ENCODE data around the gene CRIP2. TPM values are rescaled to one million over a fixed set of nuclear protein-coding genes. Genes with fewer than 3 reads are reported as not detected.

CRIP2 gene
- total RNA-seq, 3 donors from 2014 or later: 0.90 to 1.4 (median 0.91) TPM

DNA sequence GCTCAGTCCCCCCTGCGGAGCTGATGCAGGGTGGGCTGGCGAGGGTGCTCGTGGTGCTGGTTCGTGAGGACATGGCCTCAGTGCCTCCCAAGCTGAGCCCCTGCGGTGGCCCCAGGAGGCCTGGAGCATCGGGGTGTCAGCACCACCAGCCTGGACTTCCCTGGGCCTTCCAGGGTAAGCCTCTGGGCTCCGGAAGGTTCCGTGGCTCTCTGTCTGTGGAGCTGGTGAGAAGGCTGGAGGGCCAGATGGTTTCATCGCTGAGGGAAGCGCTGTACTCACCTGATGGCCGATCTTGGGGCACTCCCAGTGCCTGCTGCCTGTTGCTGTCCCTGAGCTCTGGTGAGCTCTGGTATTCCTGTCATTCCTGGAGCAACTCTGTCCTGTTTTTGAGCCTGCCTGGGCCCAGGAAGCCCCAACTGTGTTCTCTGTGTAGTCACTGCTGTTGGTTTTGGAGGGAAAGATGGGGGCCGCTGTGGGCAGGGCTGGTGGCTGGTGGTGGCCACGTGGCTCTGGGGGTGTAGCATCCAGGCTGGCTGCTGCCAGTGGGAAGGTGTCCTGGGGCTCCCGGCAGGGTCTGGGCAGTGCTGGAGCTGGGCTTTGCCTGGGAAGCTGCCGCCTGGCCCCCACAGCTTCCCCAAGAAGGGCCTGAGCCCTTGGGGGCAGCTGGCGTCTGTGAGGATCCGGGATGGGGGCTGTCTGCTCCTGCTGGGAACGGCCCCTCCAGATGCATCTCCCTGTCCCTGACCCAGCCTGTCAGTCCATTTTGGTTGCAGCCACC lies 36.7 kb upstream of the CRIP2 start:
- no peaks in the 10 kb centered on the region for H3K9me3 Mint-ChIP-seq
- no peak for ATAC-seq

DNA sequence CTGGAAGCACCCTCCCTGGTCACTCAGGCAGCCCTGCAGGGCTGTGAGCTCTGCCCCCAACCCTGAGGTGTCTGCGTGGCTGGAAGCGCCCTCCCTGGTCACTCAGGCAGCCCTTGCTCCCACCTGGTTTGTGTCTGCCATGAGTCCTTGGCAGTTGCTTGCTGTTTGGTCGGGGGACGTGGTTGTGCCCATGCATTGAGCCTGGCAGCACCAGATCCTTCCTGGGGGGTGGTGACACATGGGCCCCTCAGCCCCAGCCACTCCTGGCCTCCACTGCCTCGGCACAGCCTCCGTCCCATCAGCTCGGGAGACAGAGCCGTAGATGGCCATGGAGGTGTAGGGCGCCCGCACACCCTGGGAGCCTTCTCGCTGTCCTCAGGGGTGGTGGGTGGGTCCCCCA lies 35.4 kb upstream of the CRIP2 start:
- Mint-ChIP-seq H3K36me3 (ENCODE audit: insufficient read depth) (peaks cover 3% of the 10 kb centered on the region), H3K4me3 (no peak overlapping the region), H3K27me3 (ENCODE audit: low read depth) (no peaks in the 10 kb centered on the region), H3K4me1 (ENCODE audit: low read depth) (peaks cover 8% of the 10 kb centered on the region), H3K9me3 (no peaks in the 10 kb centered on the region)
- DNase-seq: no peak
- no peak for ATAC-seq

More for the DNA sequence above, 36.7 kb upstream of the CRIP2 start:
- no peak for DNase-seq
- Mint-ChIP-seq H3K4me3 (no peak overlapping the region), H3K36me3 (ENCODE audit: insufficient read depth) (peaks cover 3% of the 10 kb centered on the region), H3K27me3 (ENCODE audit: low read depth) (no peaks in the 10 kb centered on the region), H3K4me1 (ENCODE audit: low read depth) (peaks cover 8% of the 10 kb centered on the region)

DNA sequence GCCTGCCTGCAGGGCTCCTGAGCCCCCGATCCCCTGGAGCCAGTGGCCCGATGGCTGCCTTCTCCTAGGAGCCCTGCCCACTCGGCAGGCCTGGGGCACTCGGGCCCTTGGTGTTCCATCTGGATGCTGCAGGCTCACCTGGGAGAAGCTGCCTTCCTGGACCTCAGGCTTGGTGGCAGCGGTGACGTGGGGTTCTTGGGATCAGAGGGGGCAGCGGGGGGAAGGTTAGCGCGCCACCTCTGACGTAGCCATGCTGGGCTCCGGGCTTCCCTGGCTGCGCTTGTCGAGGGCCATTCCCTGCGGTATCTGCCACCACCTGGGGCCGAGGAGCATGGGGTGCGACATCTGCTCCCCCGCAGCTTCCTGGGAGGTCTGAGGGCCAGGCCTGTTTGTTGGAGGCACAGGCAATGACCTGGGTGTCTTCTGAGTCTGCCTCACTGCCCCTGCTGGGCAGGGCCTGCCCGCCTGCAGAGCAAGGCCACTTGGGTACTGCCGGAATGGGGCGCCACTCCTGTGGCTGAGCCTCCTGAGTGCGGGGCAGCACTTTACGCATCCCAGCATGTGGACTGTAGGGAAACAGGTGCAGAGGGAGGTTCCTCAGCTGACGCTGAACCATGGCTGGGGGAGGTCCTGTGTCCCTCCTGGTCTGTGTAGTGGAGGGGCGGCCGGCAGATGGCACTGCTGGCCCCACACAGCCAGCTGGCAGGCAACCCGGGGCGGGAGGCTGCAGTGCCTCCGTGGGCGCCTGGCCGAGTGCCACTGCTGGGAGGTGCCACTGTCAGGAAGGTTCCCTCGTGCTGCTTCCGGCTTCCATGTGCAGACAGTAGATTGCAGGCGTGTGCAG lies 34.7 kb upstream of the CRIP2 start:
- ATAC-seq (no peak), DNase-seq (no peak)
- Mint-ChIP-seq H3K4me3 (no peak overlapping the region), H3K4me1 (ENCODE audit: low read depth) (peaks cover 6% of the 10 kb centered on the region), H3K36me3 (ENCODE audit: insufficient read depth) (peaks cover 3% of the 10 kb centered on the region), H3K9me3 (no peaks in the 10 kb centered on the region), H3K27me3 (ENCODE audit: low read depth) (no peaks in the 10 kb centered on the region)

DNA sequence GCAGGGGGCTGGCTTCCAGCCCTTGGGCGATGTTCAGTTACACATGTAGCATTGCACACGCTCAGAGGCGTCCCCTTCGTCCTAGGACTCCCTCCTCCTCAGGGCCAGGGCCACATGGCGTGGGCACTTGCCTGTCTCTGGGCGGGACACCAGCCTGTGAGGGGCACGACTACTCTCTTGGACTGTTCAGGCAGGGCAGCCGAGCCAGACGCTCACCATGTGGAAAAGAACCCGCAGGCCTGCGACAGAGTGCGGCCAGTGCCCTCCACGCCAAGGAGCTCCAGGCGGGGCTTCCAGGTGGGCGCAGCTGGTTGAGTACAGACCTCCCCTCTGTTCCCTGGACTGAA lies 34.1 kb upstream of the CRIP2 start:
- H3K9me3 Mint-ChIP-seq: no peaks in the 10 kb centered on the region
- no peak for ATAC-seq
- H3K27me3 Mint-ChIP-seq (ENCODE audit: low read depth): no peaks in the 10 kb centered on the region
- H3K4me1 Mint-ChIP-seq (ENCODE audit: low read depth): peaks cover 3% of the 10 kb centered on the region
- peaks cover 3% of the 10 kb centered on the region for H3K36me3 Mint-ChIP-seq (ENCODE audit: insufficient read depth)
- no peak overlapping the region for H3K4me3 Mint-ChIP-seq
- no peak for DNase-seq

DNA sequence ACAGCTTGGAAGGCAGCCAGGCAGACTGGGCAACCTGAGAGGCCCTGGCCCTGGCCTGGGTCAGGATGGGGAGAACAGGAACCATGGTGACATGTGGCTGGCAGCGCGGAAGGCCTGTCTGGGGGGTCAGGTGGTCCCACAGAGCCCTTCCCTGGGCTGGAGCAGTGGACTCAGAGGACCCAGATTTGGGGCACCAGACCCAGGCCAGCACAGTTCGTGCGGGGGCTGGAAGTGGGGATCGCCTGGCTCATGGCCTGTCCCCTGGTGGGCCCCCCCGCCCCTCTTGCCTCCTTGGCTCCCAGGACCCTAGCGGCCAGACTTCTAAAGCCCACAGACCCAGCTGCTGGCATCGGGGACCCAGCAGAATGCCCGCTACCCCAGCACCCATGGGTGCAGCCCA lies 33.6 kb upstream of the CRIP2 start:
- no peaks in the 10 kb centered on the region for H3K9me3 Mint-ChIP-seq
- ATAC-seq: no peak
- peaks cover 3% of the 10 kb centered on the region for H3K36me3 Mint-ChIP-seq (ENCODE audit: insufficient read depth)
- DNase-seq: no peak
- H3K4me1 Mint-ChIP-seq (ENCODE audit: low read depth): peaks cover 2% of the 10 kb centered on the region
- no peak overlapping the region for H3K4me3 Mint-ChIP-seq
- H3K27me3 Mint-ChIP-seq (ENCODE audit: low read depth): no peaks in the 10 kb centered on the region

DNA sequence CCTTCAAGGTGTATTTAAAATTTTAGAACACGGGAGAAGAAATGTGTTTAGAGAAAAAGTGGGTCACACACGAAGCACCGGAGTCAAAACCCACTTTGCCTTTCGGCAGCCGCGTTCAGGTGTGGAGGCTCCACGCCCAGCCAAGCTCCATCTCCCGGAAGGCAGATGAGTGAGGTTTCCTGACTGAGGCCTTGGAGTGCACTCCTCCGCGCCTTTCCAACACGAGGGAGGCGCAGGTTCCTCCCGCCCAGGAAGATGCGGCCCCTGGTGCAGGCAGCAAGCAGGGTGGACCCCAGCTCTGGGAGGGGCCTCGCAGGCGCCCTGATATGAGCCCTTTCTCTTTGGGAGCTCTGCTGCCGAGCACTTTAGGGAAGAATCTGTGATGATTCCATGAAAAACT lies 32.5 kb upstream of the CRIP2 start:
- Mint-ChIP-seq H3K27me3 (ENCODE audit: low read depth) (no peaks in the 10 kb centered on the region), H3K9me3 (no peaks in the 10 kb centered on the region), H3K36me3 (ENCODE audit: insufficient read depth) (peaks cover 3% of the 10 kb centered on the region), H3K4me3 (no peak overlapping the region), H3K4me1 (ENCODE audit: low read depth) (no peaks in the 10 kb centered on the region)
- no peak for ATAC-seq
- no peak for DNase-seq

DNA sequence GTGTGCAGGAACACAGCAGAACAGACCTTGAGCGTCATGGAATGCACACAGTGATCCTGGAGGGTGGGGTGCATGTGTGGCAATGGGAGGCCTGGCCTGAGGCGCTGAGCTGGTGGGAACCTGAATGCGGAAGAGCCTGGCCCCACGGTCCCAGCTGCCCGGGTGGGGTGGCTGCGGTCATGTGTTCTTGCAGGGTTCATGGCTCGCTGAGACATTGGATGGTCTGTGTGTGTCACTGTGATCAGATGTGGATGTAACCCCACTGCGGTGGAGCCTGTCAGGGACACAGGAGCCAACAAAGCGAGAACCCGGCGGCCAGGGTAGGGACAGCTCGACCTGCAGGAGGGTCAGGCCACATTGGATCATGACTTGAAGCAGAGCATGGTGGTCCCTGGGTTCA lies 31.8 kb upstream of the CRIP2 start:
- Mint-ChIP-seq H3K4me3 (no peak overlapping the region), H3K9me3 (no peaks in the 10 kb centered on the region), H3K36me3 (ENCODE audit: insufficient read depth) (peaks cover 3% of the 10 kb centered on the region), H3K27me3 (ENCODE audit: low read depth) (no peaks in the 10 kb centered on the region), H3K4me1 (ENCODE audit: low read depth) (no peaks in the 10 kb centered on the region)
- ATAC-seq: no peak
- no peak for DNase-seq

DNA sequence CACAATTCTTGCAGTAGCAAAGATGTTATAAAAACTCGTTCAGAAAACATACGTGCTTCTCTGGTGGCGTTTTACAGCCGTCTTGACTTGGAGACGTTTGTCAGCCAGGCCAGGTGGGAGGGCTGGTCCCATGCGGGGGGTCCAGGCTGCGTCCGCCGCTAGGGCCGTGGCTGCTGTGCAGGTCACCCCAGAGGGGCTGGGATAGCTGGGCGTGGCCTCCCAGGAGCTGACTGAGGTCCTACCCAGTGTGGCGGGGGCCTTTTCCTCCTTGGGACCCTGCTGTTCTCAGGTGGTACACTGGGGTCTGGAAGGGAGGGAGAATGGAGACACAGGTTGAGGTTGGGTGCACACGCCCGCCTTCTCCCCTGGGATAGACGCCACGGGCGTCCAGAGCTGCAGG lies 29.8 kb upstream of the CRIP2 start:
- H3K9me3 Mint-ChIP-seq: no peaks in the 10 kb centered on the region

DNA sequence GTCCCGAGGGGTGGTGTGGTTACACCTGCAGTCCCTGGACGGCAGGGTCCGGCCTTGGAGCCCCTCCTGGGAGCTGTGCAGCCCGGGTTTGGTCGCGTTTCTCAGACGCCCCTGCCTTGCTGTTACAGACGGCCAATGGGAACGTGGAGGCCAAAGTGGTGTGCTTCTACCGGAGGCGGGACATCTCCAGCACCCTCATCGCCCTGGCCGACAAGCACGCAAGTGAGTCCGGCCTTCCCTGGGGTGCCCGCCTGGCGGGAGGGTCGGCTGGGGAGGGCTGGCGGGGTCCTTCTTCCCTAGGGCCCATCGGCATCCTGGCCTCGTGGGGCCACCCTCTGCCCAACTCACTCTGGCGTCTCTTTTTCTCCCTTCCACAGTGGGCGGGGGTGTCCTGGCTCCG lies 29.3 kb upstream of the CRIP2 start:
- H3K4me3 Mint-ChIP-seq: no peak overlapping the region
- ATAC-seq: no peak
- no peak for DNase-seq
- no peaks in the 10 kb centered on the region for H3K4me1 Mint-ChIP-seq (ENCODE audit: low read depth)
- no peaks in the 10 kb centered on the region for H3K27me3 Mint-ChIP-seq (ENCODE audit: low read depth)
- H3K36me3 Mint-ChIP-seq (ENCODE audit: insufficient read depth): peaks cover 3% of the 10 kb centered on the region
- no peaks in the 10 kb centered on the region for H3K9me3 Mint-ChIP-seq

More for the DNA sequence above, 29.8 kb upstream of the CRIP2 start:
- no peak for ATAC-seq
- no peaks in the 10 kb centered on the region for H3K27me3 Mint-ChIP-seq (ENCODE audit: low read depth)
- no peak overlapping the region for H3K4me3 Mint-ChIP-seq
- no peak for DNase-seq
- H3K36me3 Mint-ChIP-seq (ENCODE audit: insufficient read depth): peaks cover 3% of the 10 kb centered on the region
- no peaks in the 10 kb centered on the region for H3K4me1 Mint-ChIP-seq (ENCODE audit: low read depth)

DNA sequence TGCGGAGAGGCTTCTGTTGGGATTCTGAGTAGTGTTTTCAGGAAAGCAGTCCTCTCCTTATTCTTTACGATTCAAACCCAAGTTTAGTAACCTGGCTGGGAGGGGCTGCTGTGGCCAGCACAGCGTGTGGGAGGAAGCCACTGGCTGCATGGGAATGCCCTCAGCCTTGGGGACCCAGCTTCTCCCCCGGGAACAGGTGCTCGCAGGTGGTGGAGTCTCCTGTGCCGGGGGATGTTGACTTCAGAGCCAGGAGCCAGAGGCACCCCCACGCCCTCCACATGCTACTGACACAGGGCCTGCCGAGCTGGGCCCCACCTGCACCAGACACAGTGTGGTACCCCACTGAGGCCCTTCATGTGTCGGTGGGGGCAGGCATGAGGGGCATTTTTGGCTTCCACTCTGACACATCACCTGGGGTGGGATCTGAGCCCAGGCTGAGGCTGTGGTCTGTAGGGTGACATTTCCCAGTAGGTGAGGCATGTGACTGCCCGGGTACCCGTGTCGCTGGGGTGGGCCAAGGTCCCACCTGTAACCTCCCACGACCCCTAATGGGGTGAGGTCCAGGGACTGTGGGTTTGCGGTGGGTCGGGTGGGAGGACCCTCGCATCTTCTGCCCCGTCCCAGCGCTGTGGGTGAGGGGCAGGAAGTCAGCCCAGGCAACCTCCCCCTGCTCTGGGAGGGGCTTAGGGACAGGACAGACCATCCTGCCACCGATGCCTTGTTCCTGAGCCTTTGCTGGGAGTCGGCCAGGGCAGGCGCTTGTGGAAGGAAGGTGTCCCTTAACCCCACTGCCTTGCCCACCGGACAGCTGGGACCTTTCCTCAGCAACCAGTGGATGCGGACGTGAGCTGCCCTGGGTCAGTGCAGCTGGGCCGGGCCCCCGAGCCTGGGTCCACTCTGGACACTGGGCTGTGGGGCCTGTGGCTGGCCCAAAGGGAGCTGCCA lies 28.4 kb upstream of the CRIP2 start:
- H3K36me3 Mint-ChIP-seq (ENCODE audit: insufficient read depth): peaks cover 3% of the 10 kb centered on the region
- no peaks in the 10 kb centered on the region for H3K9me3 Mint-ChIP-seq
- no peaks in the 10 kb centered on the region for H3K27me3 Mint-ChIP-seq (ENCODE audit: low read depth)
- ATAC-seq (no peak), DNase-seq (no peak)
- no peaks in the 10 kb centered on the region for H3K4me1 Mint-ChIP-seq (ENCODE audit: low read depth)
- no peak overlapping the region for H3K4me3 Mint-ChIP-seq

DNA sequence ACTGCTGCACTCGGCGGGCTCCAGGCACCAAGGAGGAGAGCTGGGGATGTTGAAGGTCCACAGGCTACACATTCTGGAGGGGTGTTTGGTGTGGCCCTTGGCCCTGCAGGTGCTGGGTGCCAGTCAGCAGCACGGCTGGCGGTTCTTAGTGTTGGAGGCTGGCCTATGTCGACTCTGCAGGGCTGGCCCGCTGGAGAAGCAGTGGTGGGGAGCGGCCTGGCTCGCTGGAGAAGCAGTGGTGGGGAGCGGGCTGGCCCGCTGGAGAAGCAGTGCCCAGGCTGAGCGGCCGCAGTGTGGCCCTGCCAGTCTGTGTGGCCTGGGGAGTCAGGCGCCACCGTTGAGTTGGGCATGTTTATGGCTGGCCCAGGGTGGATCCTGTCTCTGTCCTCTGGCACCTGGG lies 27.6 kb upstream of the CRIP2 start:
- H3K9me3 Mint-ChIP-seq: no peaks in the 10 kb centered on the region
- H3K4me1 Mint-ChIP-seq (ENCODE audit: low read depth): no peaks in the 10 kb centered on the region
- no peak for ATAC-seq
- H3K27me3 Mint-ChIP-seq (ENCODE audit: low read depth): no peaks in the 10 kb centered on the region
- no peak for DNase-seq
- H3K36me3 Mint-ChIP-seq (ENCODE audit: insufficient read depth): peaks cover under 1% of the 10 kb centered on the region
- H3K4me3 Mint-ChIP-seq: no peak overlapping the region

DNA sequence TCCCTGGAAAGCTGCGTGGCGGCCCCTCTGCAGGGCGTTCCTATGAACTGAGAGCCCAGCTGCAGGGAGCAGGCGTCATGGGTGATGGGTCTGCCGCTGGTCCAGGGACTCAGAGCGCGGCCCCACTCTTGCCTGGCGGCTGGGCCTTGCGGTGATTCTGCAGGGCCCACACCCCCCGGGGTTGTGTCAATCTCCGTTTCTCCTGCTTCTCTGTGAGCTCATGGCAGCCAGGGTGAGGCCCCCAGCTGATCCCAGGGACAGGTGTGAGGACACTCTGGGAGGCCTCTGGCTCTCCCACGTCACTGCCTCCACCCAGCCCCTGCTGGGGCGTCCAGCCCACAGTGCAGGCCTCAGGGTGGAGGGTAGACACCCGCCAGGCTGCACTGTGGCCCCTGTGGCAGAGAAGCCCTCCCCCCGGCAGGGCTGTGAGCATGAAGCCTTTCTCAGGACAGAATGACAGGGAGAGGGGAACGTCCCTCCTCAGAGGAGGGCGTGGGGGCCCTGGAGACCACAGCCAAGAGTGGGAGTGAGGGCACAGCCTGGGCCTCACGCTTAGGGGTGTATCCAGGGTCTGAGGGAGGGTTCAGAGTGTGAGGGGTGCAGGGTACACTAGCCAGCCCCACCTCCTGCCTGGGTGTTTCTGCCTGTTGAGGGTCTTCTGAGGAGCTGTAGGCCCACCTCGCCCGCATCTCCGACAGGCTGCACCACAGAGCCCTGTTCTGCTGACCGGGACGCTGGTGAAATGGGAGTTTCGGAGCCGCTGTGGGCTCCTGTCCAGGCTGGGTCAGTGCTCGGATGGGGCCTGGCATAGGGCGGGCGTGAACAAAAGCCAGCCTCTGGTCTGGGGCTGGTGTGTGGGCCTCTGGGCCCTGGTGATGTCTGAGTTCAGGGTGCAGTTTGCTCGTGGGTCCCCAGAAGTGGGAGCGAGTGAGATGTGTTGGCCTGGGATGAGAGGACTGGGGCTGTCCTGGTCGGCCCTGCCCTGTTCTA lies 26.7 kb upstream of the CRIP2 start:
- H3K36me3 Mint-ChIP-seq (ENCODE audit: insufficient read depth): peaks cover 6% of the 10 kb centered on the region
- no peaks in the 10 kb centered on the region for H3K27me3 Mint-ChIP-seq (ENCODE audit: low read depth)
- H3K4me1 Mint-ChIP-seq (ENCODE audit: low read depth): no peaks in the 10 kb centered on the region
- no peak overlapping the region for H3K4me3 Mint-ChIP-seq
- no peaks in the 10 kb centered on the region for H3K9me3 Mint-ChIP-seq
- no peak for ATAC-seq
- no peak for DNase-seq

DNA sequence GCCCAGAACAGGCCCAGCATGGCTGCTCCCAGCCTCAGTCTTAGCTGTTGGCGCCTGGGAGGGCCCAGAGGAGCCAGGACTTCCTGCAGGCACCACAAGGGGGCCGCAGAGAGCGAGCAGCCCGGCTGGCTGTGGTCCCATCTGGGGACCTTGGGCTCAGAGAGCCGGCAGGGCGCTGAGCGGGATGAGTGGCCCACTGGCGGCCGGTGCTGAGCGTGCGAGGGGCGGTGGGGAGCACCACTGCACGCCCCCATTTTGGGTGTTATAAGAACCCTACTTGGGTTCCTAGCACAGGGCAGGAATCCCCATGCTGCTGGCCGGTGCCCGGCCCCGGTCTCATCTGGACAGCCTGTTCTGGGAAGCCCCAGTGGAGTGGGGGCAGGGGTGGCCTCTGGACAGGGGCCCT lies 25.9 kb upstream of the CRIP2 start:
- DNase-seq: peak; percentile 65
- Mint-ChIP-seq H3K36me3 (ENCODE audit: insufficient read depth) (peaks cover 10% of the 10 kb centered on the region), H3K4me3 (no peak overlapping the region), H3K9me3 (no peaks in the 10 kb centered on the region), H3K27me3 (ENCODE audit: low read depth) (no peaks in the 10 kb centered on the region), H3K4me1 (ENCODE audit: low read depth) (no peaks in the 10 kb centered on the region)
- peak; percentile 90 to 91 for ATAC-seq

Data from activated T-cell treated with anti-CD3 and anti-CD28 coated beads, Interleukin-2, amount 50 U/mL, for 4 hours (primary cell).